ENCODE results near the gene PRPS1.

DNA sequence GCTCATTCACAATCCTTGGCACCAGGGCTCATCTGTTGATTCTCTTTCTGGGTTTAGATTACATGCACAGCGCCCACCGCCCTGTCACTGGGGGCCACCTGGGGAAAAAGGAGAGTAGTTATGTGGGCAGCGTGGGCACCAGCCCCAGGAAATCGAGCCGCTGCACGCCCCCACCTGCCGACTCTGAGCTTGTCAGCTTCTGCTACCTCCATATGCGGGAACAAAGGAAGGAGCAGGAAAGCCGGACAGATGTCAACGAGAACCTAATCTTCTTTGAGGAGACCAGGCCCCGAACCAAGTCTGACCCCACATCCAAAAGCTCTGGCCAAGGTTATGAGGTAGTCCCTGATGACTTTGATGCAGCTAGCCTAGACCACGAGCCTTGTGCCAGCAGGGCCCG is 31.0 kb upstream of the PRPS1 start:
- TF ChIP-seq LEF1 (IDR thresholded peaks at IDR 0.05; ENCODE audit: borderline replicate concordance): no peak
- TF ChIP-seq FOXA1 (IDR thresholded peaks at IDR 0.05): no peak
- no peak for TF ChIP-seq SP1 (IDR thresholded peaks at IDR 0.05)
- no peak for TF ChIP-seq HDGF (IDR thresholded peaks at IDR 0.05; ENCODE audit: borderline replicate concordance)
- TF ChIP-seq NFRKB (IDR thresholded peaks at IDR 0.05): no peak
- TF ChIP-seq BHLHE40 (IDR thresholded peaks at IDR 0.05; ENCODE audit: borderline replicate concordance): no peak
- TF ChIP-seq TARDBP (IDR thresholded peaks at IDR 0.05): no peak
- TF ChIP-seq FOXM1 (IDR thresholded peaks at IDR 0.05; ENCODE audit: borderline replicate concordance): no peak
- TF ChIP-seq ARNT (IDR thresholded peaks at IDR 0.05): no peak
- TF ChIP-seq ZNF384 (IDR thresholded peaks at IDR 0.05): no peak
- TF ChIP-seq, protein P1, sequence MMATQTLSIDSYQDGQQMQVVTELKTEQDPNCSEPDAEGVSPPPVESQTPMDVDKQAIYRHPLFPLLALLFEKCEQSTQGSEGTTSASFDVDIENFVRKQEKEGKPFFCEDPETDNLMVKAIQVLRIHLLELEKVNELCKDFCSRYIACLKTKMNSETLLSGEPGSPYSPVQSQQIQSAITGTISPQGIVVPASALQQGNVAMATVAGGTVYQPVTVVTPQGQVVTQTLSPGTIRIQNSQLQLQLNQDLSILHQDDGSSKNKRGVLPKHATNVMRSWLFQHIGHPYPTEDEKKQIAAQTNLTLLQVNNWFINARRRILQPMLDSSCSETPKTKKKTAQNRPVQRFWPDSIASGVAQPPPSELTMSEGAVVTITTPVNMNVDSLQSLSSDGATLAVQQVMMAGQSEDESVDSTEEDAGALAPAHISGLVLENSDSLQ (IDR thresholded peaks at IDR 0.05): no peak
- TF ChIP-seq L3MBTL2 (conservative IDR thresholded peaks at IDR 0.05): no peak
- no peak for TF ChIP-seq CTBP1 (IDR thresholded peaks at IDR 0.05; ENCODE audit: borderline replicate concordance)
- TF ChIP-seq SUZ12 (IDR thresholded peaks at IDR 0.05): no peak

All from HEK293T (cell line).